HG03135 (cell line): ENCODE results near the gene FTCD.
"Not testable (repeated sequence)": the region's sequence is repeated elsewhere in the genome, so short reads cannot be mapped to it uniquely, and the experiment has no call there.

Experiments used
- ATAC-seq: cut with Tn5 transposase; IDR thresholded peaks from one replicate; pipeline ENCODE4 v1.9.1; 2021; ENCODE audit warnings: mild to moderate bottlenecking, moderate library complexity; ENCODE audit not compliant: unreplicated experiment

The FTCD gene

GRCh38 chr21:46113497-46114176 is 41.7 kb downstream of the FTCD start:
- no peak for ATAC-seq

- no peak for ATAC-seq
Observed at GRCh38 chr21:46112725-46113215, 42.6 kb downstream of the FTCD start.

GRCh38 chr21:46111857-46112724 is 43.3 kb downstream of the FTCD start:
- ATAC-seq: no peak

- no peak for ATAC-seq
Observed at GRCh38 chr21:46111193-46111571, 44.2 kb downstream of the FTCD start.

DNA sequence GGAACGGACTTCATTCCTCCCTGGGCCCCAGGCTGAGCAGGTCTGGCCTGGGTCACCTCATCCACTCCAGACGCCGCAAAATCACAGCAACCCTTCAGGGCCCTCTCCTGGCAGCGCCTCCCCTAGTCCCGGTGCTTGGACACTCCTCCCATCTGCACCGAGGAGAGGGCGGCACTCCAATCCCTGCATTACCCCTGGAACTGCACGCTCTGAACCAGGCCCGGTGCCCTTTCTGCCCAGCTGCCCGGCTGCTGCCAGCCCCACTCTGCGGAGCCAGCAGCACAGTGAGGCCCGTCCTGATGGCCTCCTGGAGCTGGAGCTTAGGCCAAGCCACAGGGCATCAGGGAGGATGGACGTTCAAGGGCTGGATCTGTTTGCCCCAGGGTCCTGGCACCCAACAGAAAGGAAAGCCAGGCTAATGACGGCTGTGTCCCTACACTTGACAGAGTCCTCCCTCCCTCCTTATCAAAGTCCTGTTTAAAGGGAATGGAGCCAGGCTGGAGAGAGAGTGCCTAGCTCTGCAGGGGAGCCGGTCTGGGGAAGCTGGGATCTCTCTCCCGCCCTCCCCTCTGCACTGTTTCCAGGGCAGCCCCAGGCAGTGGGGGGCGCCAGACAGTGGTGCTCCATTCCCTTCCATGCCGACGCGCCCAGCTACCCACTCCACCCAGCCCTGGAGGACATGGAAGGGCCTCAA is 44.7 kb downstream of the FTCD start:
- ATAC-seq: no peak

GRCh38 chr21:46109313-46110221 is 45.8 kb downstream of the FTCD start:
- no peak for ATAC-seq

GRCh38 chr21:46108827-46109312 is 46.5 kb downstream of the FTCD start:
- ATAC-seq: no peak

DNA sequence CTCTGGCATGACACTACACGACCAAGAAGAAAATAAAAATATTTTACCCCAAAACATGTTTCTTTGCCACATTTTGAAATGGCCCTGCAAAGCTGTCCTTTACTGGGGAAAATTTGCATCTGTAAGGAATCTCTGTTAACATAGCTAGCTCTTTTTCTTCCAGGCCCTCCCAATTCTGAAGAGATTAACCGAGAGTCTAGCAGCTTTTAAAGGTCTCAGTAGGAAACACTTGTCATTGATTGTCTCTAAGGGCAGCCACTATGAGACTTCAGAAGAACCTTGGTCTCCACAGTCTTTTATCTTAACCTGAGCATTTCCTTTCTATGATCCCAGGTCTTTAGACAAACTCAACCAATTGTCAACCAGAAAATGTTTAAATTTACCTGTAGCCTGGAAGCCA is 48.0 kb downstream of the FTCD start:
- ATAC-seq: not testable (repeated sequence)

DNA sequence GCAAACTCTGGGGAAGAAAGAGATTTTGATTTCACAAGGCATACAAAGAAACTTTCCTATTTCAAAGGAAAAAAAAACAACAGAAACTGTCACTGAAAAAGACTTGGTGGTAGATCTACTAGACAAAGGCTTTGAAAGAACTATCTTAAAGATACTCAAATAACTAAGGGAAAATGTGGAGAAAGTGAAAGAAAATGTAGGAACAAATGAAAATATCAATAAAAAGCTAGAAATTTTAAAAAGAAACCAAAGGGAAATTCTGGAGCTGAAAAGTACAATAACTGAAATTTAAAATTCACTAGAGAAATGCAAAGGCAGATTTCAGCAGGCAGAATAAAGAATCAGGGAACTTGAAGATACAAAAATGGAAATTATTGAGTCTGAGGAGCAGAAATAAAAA is 51.3 kb downstream of the FTCD start:
- ATAC-seq: no peak

DNA sequence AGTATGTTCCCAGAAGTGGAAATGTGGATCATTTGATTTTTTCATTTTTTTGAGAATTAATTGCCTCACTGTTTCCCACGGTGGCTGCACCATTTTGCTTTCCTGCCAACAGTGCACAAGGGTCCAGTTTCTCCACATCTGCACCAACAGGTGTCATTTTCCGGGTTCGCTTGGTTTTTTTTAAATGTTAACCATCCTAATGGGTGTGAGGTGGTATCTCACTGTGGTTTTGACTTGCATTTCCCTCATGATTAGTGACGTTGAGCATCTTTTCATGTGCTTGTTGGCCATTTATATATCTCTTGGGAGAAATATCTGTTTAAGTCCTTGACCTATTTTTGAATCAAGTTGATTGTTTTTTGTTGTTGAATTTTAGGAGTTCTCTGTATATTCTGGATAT is 54.5 kb downstream of the FTCD start:
- no peak for ATAC-seq

DNA sequence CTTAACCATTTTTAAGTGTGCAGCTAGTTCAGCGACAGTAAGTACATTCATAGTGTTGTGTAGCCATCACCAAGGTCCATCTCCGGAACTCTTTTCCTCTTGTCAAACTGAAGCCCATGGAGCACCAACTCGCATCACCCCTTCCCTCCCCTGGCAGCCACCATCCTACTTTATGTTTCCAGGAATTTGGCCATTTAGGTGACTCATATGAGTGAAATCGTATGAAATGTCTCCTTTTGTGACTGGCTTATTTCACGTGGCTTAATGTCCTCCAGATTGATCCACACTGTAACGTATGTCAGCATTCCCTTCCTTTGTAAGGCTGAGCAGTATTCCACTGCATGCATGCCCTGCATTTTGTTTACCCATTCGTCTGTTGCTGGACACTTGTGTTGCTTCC is 55.0 kb downstream of the FTCD start:
- no peak for ATAC-seq

GRCh38 chr21:46100020-46100419 is 55.4 kb downstream of the FTCD start:
- ATAC-seq: no peak

DNA sequence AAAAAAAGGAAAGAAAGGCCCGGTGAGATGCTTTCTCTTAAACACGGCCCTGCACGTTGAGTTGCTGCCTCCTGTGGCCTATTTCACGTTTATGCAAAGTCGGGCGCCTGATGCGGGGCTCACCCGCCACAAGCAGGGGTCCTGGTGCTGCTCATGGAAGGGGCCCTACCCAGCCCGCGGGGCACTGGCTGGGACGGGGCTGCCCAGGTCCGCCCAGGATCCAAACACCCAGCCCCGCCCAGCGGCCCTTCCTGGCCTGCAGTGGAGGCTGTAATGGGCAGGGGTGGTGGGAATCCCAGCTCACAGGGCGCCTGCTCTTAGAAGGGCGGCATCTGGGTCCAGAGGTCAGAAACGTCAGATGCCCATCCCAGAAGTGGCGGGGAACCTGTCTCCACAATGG is 55.9 kb downstream of the FTCD start:
- no peak for ATAC-seq

GRCh38 chr21:46098303-46099141 is 56.9 kb downstream of the FTCD start:
- no peak for ATAC-seq

GRCh38 chr21:46097336-46098293 is 57.8 kb downstream of the FTCD start, which contains the start of gene COL6A2:
Gene COL6A2, plus strand, starts transcription at chr21:46098112.
- ATAC-seq: no peak

DNA sequence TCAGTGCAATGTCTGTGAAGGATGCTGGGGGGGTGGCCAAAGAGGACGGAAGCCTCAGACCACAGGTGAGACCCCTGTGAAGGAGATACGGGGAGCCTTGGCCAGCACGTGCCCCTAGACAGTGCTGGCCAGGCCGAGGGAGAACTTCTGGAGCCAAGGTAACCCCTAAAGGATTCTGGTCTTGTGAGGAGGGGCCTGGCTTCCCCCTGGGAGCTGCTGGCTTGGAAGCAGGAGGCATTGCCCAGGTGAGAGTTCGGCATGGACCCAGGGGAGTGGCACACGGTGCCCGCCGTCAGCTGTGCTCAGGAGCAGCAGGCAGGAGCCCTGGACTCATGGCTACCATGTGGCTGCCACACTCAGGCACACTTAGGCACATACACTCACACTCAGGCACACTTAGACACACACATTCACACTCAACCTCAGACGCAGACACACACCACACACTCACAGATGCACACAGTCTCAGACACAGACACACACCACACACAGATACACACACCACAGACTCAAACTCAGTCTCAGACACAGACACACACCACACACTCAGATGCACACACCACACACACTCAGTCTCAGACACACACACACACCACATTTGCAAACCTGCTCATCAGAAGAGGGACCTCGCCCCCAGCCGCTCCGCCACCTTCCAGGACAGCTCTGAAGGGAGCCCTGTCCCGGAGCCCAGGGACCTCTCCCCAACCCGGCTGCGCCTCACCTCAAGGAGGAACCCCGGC is 58.6 kb downstream of the FTCD start:
- no peak for ATAC-seq

- no peak for ATAC-seq
Observed at GRCh38 chr21:46095814-46096595, 59.4 kb downstream of the FTCD start.
